MCF 10A (cell line): ENCODE results near the gene FOXL2NB. TPM values are rescaled to one million over a fixed set of nuclear protein-coding genes. Genes with fewer than 3 reads are reported as not detected.
A peak's percentile ranks its signal among the peaks of the same experiment; 100 is the strongest.

Experiments used
- BruUV-seq: library from RNA; stranded (reverse); fragments of 400-500 nt; replicated peaks from 2 replicates; lab custom pipeline; 2021; lab: Mats Ljungman, UMichigan
- CTCF ChIA-PET: fragments of 300-600 bp; sonication (Branson Sonifier 250); formaldehyde crosslinking; extraction: SDS; loops from one replicate; lab custom pipeline; 2021; ENCODE audit warnings: antibody characterized with exemption, inconsistent platforms; lab: Yijun Ruan, JAX
- POLR2A ChIA-PET: fragments of 300-600, 350-650 bp; sonication (Branson Sonifier 250); formaldehyde crosslinking; extraction: SDS; loops from one replicate; lab custom pipeline; 2020; ENCODE audit warnings: antibody characterized with exemption, inconsistent platforms; lab: Yijun Ruan, JAX
- DNase-seq: peaks from one replicate; pipeline ENCODE4 v3.0.0-alpha.2; 2018; ENCODE audit not compliant: unreplicated experiment
- H3K27ac Mint-ChIP-seq: one replicate; pipeline ENCODE4 v1.8.0; 2022; ENCODE audit warnings: mild to moderate bottlenecking, low read depth, mixed read lengths; ENCODE audit not compliant: unreplicated experiment
- H3K27me3 Mint-ChIP-seq: one replicate; pipeline ENCODE4 v1.8.0; 2022; ENCODE audit warnings: mixed read lengths; ENCODE audit not compliant: insufficient read depth, unreplicated experiment
- H3K36me3 Mint-ChIP-seq: one replicate; pipeline ENCODE4 v1.8.0; 2022; ENCODE audit warnings: mild to moderate bottlenecking, moderate library complexity, mixed read lengths; ENCODE audit not compliant: insufficient read depth, unreplicated experiment
- H3K4me1 Mint-ChIP-seq: one replicate; pipeline ENCODE4 v1.8.0; 2022; ENCODE audit warnings: mixed read lengths; ENCODE audit not compliant: insufficient read depth, unreplicated experiment
- H3K4me3 Mint-ChIP-seq: one replicate; pipeline ENCODE4 v1.8.0; 2022; ENCODE audit warnings: mild to moderate bottlenecking, moderate library complexity, mixed read lengths; ENCODE audit not compliant: unreplicated experiment
- H3K9me3 Mint-ChIP-seq: one replicate; pipeline ENCODE4 v1.8.0; 2022; ENCODE audit warnings: mixed read lengths; ENCODE audit not compliant: unreplicated experiment
- CTCF ChIP-seq: fragments of 200-600 bp; IDR thresholded peaks from one replicate; pipeline ENCODE4 v1.8.0; 2022; ENCODE audit warnings: antibody characterized with exemption, mild to moderate bottlenecking; ENCODE audit not compliant: unreplicated experiment
- intact Hi-C: fragments of 100-400 bp; cut with micrococcal nuclease; formaldehyde crosslinking; loops from 2 replicates; pipeline ENCODE4 v1.14.1; 2022
- total RNA-seq: library from RNA; stranded (reverse); gene quantifications from 2 replicates; pipeline ENCODE4 v1.2.3, GENCODE V29; 2022

The FOXL2NB gene
- total RNA-seq, 1 experiment from 2014 or later, result 0.14 TPM

- Mint-ChIP-seq H3K9me3 (no peaks in the 10 kb centered on the region), H3K36me3 (no peaks in the 10 kb centered on the region), H3K4me1 (no peaks in the 10 kb centered on the region), H3K27me3 (peaks cover 16% of the 10 kb centered on the region), H3K27ac (no peak overlapping the region), H3K4me3 (no peak overlapping the region)
- no TSS peak for BruUV-seq
- intact Hi-C loops, result no loop called here
- ChIA-PET CTCF (interaction anchor here (0.5 to 7.1 kb wide), 19 partner anchors 11 to 1930 kb away, joined by 3 to 112 read pairs (median 3); partner anchors contain the start of genes FOXL2 and FOXL2NB), POLR2A (interaction anchor here (0.8 kb wide), 1 partner anchor 31 kb away, joined by 5 read pairs; no protein-coding TSS in a partner anchor)
- no peak for DNase-seq
- no peak for TF ChIP-seq CTCF
Observed at GRCh38 chr3:138933981-138934691, 12.9 kb upstream of the FOXL2NB start.

- intact Hi-C loops, result loop anchor here (5.0 kb wide), 2 partner anchors 177 to 603 kb away; no protein-coding TSS in a partner anchor
- H3K9me3 Mint-ChIP-seq, result no peaks in the 10 kb centered on the region
- no peaks in the 10 kb centered on the region for H3K4me1 Mint-ChIP-seq
- ChIA-PET POLR2A (interaction anchor here (0.6 to 1.6 kb wide), 3 partner anchors 13 to 395 kb away, joined by 3 to 4 read pairs (median 3); partner anchors contain the start of gene CEP70), CTCF (interaction anchor here (0.6 to 7.1 kb wide), 36 partner anchors 8 to 1917 kb away, joined by 3 to 112 read pairs (median 4); partner anchors contain the start of gene CEP70)
- no peaks in the 10 kb centered on the region for H3K36me3 Mint-ChIP-seq
- TF ChIP-seq CTCF, result no peak
- no peak overlapping the region for H3K27ac Mint-ChIP-seq
- H3K4me3 Mint-ChIP-seq, result peak overlapping the region; percentile 68
- DNase-seq, result no peak
- H3K27me3 Mint-ChIP-seq, result peaks cover 16% of the 10 kb centered on the region
- no TSS peak for BruUV-seq
Observed at GRCh38 chr3:138935505-138935862, 11.5 kb upstream of the FOXL2NB start.

GRCh38 chr3:138935863-138936740, 10.9 kb upstream of the FOXL2NB start:
- H3K4me1 Mint-ChIP-seq, result no peaks in the 10 kb centered on the region
- no peaks in the 10 kb centered on the region for H3K9me3 Mint-ChIP-seq
- DNase-seq, result peak; percentile 59
- peaks cover 16% of the 10 kb centered on the region for H3K27me3 Mint-ChIP-seq
- no peaks in the 10 kb centered on the region for H3K36me3 Mint-ChIP-seq
- TF ChIP-seq CTCF, result peak; percentile 84
- BruUV-seq, result no TSS peak
- H3K27ac Mint-ChIP-seq, result no peak overlapping the region
- H3K4me3 Mint-ChIP-seq, result peak overlapping the region; percentile 68
- POLR2A ChIA-PET, result interaction anchor here (0.6 to 1.6 kb wide), 6 partner anchors 14 to 548 kb away, joined by 3 to 4 read pairs (median 3); partner anchors contain the start of gene CEP70
- intact Hi-C loops, result loop anchor here (1.0 to 5.0 kb wide), 3 partner anchors 176 to 604 kb away; no protein-coding TSS in a partner anchor
- CTCF ChIA-PET, result interaction anchor here (0.5 to 7.1 kb wide), 48 partner anchors 9 to 1917 kb away, joined by 3 to 112 read pairs (median 4); partner anchors contain the start of gene CEP70
